ENCODE data around the gene CDH6. TPM values are rescaled to one million over a fixed set of nuclear protein-coding genes. Genes with fewer than 3 reads are reported as not detected.

CDH6 gene
- total RNA-seq, 1 experiment from 2014 or later = 83.8 TPM

- in situ Hi-C loops (cut with HindIII; ENCODE audit: low pct_unique_long_range_greater_than_20kb, low sequenced_read_pairs) = no loop called here
These were observed 94.5 kb downstream of the CDH6 start for GRCh38 chr5:31287985-31288384.

DNA sequence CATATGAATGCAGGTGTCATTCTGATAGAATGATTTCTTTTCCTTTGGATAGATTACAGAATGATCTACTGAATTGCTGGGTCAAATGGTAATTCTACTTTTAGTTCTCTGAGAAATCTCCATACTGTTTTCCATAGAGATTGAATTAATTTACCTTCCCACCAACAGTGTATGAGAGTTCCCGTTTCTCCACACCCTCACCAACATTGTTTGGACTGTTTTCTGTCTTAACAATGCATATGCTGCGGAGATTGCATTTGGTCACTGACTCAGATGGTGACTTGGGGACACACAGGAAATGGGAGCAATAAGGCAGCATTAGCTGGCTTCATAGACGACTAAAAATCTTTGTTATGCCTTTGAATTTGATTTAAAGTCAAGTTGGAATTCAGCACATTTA, 95.9 kb downstream of the CDH6 start:
- in situ Hi-C loops (cut with HindIII; ENCODE audit: low pct_unique_long_range_greater_than_20kb, low sequenced_read_pairs) = no loop called here
- DNase-seq (ENCODE audit: low read depth) = no peak

More at GRCh38 chr5:31287985-31288384, 94.5 kb downstream of the CDH6 start:
- DNase-seq (ENCODE audit: low read depth) = no peak

- in situ Hi-C loops (cut with HindIII; ENCODE audit: low pct_unique_long_range_greater_than_20kb, low sequenced_read_pairs) = no loop called here
- DNase-seq (ENCODE audit: low read depth) = no peak
These were observed 97.9 kb downstream of the CDH6 start for GRCh38 chr5:31291323-31291854.

DNA sequence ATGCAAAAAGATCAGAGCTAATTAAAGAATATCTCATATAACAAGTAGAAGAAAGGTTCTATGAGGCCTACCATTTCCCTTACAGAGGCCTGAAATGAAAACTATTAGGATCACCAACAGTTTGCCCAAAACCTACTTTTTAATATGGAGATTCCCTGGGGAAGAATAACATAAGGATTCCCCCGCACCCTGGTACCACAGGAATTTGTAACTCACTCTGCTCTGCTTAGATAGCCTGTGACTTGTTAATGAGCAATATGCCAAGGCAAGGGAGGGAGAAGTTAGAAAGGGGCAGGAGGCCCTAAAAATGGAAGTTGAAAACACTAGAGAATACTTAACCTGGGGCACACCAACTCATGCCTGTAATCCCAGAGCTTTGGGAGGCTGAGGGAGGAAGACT, 107.0 kb downstream of the CDH6 start:
- in situ Hi-C loops (cut with HindIII; ENCODE audit: low pct_unique_long_range_greater_than_20kb, low sequenced_read_pairs) = no loop called here

DNA sequence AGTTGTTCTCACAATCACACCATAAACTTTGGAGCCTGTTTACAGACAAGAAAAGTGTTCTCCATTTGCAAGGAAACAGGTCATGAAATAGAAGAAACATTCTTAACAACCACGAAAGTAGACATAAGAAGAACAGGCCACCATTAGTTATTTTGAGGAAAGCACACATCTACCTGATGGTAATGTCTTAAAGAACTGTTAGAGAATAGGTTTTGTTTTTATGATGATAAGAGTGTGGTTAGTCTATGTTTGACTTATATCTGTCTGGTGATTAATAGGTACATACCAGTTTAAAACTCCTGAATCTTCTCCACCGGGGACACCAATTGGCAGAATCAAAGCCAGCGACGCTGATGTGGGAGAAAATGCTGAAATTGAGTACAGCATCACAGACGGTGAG, 108.3 kb downstream of the CDH6 start:
- in situ Hi-C loops (cut with HindIII; ENCODE audit: low pct_unique_long_range_greater_than_20kb, low sequenced_read_pairs) = no loop called here
- DNase-seq (ENCODE audit: low read depth) = no peak

More for the DNA sequence above, 107.0 kb downstream of the CDH6 start:
- no peak for DNase-seq (ENCODE audit: low read depth)

GRCh38 chr5:31303688-31304087, 110.2 kb downstream of the CDH6 start:
- in situ Hi-C loops (cut with HindIII; ENCODE audit: low pct_unique_long_range_greater_than_20kb, low sequenced_read_pairs) = no loop called here
- DNase-seq (ENCODE audit: low read depth) = no peak

DNA sequence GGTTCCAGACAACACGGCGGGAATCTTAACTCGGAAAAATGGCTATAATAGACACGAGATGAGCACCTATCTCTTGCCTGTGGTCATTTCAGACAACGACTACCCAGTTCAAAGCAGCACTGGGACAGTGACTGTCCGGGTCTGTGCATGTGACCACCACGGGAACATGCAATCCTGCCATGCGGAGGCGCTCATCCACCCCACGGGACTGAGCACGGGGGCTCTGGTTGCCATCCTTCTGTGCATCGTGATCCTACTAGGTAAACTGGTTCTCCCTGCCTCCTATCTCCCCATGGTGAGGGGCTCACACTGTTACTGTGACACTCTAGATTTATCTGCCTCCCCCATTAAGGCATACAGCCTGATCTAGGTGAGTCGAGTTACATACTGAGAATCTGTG, 124.2 kb downstream of the CDH6 start:
- in situ Hi-C loops (cut with HindIII; ENCODE audit: low pct_unique_long_range_greater_than_20kb, low sequenced_read_pairs) = no loop called here
- no peak for DNase-seq (ENCODE audit: low read depth)

DNA sequence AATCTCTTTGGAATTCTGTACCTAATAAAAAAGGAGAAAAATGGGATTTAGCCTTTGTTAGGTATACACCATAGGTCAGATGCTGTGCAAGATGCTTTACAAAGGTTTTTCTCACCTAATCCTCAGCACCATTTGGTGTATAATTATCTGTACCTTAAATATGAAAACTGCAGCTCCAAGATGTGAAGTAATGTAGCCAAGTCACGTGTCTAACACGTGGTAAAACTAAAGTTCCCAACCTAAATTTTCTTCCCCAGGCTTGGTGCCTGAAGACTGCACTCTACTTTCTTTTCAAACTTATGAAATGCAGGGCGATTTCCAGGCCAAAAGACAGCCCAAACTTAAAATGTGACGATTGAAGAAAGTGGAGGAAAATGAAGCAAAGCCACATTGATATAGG, 125.8 kb downstream of the CDH6 start:
- in situ Hi-C loops (cut with HindIII; ENCODE audit: low pct_unique_long_range_greater_than_20kb, low sequenced_read_pairs) = no loop called here
- DNase-seq (ENCODE audit: low read depth) = no peak

DNA sequence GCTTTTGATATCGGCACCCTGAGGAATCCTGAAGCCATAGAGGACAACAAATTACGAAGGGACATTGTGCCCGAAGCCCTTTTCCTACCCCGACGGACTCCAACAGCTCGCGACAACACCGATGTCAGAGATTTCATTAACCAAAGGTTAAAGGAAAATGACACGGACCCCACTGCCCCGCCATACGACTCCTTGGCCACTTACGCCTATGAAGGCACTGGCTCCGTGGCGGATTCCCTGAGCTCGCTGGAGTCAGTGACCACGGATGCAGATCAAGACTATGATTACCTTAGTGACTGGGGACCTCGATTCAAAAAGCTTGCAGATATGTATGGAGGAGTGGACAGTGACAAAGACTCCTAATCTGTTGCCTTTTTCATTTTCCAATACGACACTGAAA, 129.5 kb downstream of the CDH6 start:
- no peak for DNase-seq (ENCODE audit: low read depth)
- in situ Hi-C loops (cut with HindIII; ENCODE audit: low pct_unique_long_range_greater_than_20kb, low sequenced_read_pairs) = no loop called here

DNA sequence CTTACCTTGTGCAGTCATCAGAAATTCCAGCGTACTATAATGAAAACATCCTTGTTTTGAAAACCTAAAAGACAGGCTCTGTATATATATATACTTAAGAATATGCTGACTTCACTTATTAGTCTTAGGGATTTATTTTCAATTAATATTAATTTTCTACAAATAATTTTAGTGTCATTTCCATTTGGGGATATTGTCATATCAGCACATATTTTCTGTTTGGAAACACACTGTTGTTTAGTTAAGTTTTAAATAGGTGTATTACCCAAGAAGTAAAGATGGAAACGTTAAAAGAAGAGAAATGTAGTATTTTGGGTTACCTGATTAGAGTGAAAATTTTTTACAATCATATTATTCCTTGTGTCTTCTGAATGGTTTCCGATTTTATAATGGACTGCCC, 131.4 kb downstream of the CDH6 start:
- DNase-seq (ENCODE audit: low read depth) = no peak
- in situ Hi-C loops (cut with HindIII; ENCODE audit: low pct_unique_long_range_greater_than_20kb, low sequenced_read_pairs) = no loop called here

DNA sequence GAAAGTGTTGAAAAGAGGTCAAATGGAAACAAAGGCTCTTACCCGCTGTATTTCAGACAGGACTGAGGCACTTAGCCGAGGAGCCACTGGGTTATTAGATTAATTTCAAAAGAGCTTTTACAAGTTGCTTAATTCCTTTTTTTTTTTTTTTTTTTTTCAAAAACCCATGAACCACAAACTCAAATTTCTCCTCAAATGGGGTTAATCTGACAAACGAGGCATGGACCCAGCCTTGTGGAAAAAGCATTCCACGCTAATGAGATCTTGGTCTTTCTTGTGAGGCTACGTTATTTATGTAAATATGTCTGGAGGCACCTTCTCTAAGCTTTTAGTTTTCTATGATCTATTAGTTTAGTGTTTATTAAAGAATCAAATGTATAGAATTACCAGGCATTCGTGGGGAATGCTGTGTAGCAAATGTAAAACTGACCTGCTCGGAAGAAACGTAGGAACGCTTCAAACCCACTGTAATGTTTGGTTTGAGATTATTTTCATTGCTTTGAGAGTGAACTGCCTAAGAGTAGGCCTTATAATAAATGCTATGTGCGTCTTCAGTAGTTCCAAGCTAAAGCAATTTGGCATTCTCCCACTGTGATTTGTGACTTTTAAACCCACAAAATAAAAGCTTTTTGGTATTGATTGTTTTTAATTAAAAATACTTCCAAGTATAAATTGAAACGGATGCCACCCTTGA, 134.7 kb downstream of the CDH6 start:
- in situ Hi-C loops (cut with HindIII; ENCODE audit: low pct_unique_long_range_greater_than_20kb, low sequenced_read_pairs) = no loop called here
- no peak for DNase-seq (ENCODE audit: low read depth)

DNA sequence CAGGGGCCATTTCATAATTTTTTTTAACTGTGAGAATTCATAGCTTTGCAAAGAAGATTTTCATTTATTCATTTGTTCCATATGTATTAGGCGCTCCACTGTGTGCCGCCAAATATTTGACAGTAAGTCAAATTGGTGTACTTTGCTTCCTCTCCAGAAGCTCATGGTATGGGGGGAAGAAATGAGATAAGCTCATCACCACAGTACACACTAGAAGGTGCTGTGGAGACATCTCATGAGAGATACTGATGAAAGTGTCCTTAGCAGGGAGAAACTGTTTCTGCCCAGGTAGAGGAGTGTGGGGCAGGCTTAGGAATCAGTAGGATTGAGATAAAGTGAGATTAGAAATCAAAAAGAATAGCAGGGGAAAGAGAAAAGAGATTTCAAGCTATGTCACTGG, 136.2 kb downstream of the CDH6 start:
- no peak for DNase-seq (ENCODE audit: low read depth)
- in situ Hi-C loops (cut with HindIII; ENCODE audit: low pct_unique_long_range_greater_than_20kb, low sequenced_read_pairs) = no loop called here

GRCh38 chr5:31332160-31332559, 138.7 kb downstream of the CDH6 start:
- no peak for DNase-seq (ENCODE audit: low read depth)
- in situ Hi-C loops (cut with HindIII; ENCODE audit: low pct_unique_long_range_greater_than_20kb, low sequenced_read_pairs) = no loop called here

GRCh38 chr5:31333475-31333874, 140.0 kb downstream of the CDH6 start:
- in situ Hi-C loops (cut with HindIII; ENCODE audit: low pct_unique_long_range_greater_than_20kb, low sequenced_read_pairs) = no loop called here
- no peak for DNase-seq (ENCODE audit: low read depth)

- no peak for DNase-seq (ENCODE audit: low read depth)
- in situ Hi-C loops (cut with HindIII; ENCODE audit: low pct_unique_long_range_greater_than_20kb, low sequenced_read_pairs) = no loop called here
These were observed 140.8 kb downstream of the CDH6 start for GRCh38 chr5:31334061-31334860.

- in situ Hi-C loops (cut with HindIII; ENCODE audit: low pct_unique_long_range_greater_than_20kb, low sequenced_read_pairs) = no loop called here
- DNase-seq (ENCODE audit: low read depth) = no peak
These were observed 142.0 kb downstream of the CDH6 start for GRCh38 chr5:31335456-31335855.

- DNase-seq (ENCODE audit: low read depth) = no peak
- in situ Hi-C loops (cut with HindIII; ENCODE audit: low pct_unique_long_range_greater_than_20kb, low sequenced_read_pairs) = no loop called here
These were observed 150.5 kb downstream of the CDH6 start for GRCh38 chr5:31343946-31344345.

DNA sequence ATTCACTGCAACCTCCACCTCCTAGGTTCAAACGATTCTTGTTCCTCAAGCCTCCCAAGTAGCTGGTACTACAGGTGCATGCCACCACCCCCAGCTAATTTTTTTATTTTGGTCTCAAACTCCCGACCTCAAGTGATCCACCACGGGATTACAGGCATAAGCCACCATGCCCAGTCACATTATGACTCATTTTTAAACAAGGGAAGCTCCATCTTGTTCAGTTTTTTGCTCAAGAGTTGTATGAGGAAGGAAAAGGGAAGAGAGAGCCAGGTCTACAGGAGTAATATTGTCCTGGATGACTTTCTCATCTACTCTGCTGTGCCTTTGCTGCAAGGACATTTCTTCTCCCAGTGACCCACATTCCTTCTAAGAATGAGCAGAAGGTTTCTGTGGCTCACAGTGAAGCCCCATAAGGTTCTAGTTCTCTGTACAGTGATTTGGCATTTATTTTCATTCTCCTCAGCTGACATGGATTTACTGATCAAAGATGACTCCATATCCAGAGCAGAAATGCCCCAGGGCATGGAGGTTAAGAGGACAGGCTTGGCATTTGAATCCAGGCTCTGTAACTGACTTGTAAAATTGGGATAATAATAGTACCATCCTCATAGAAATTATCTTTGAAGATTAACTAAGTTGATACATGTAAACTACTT, 153.5 kb downstream of the CDH6 start:
- in situ Hi-C loops (cut with HindIII; ENCODE audit: low pct_unique_long_range_greater_than_20kb, low sequenced_read_pairs) = no loop called here
- no peak for DNase-seq (ENCODE audit: low read depth)

GRCh38 chr5:31347552-31347905, 154.0 kb downstream of the CDH6 start:
- in situ Hi-C loops (cut with HindIII; ENCODE audit: low pct_unique_long_range_greater_than_20kb, low sequenced_read_pairs) = no loop called here
- DNase-seq (ENCODE audit: low read depth) = no peak
